ENCODE measurements around the gene PRPSAP2. TPM values are rescaled to one million over a fixed set of nuclear protein-coding genes. Genes with fewer than 3 reads are reported as not detected.
A peak's percentile ranks its signal among the peaks of the same experiment; 100 is the strongest.

Gene PRPSAP2
- polyA plus RNA-seq, 1 donor (not counting 4 experiments of a cell fraction or from before 2014, with no cell fraction given): 39.1 TPM

- peak; percentile 88 for FAIRE-seq
- no peak for TF ChIP-seq EZH2 (IDR thresholded peaks at IDR 0.05; ENCODE audit: low read length)
- no peak for TF ChIP-seq CTCF (optimal IDR thresholded peaks at IDR 0.05 in 1 of 3, IDR thresholded peaks at IDR 0.05 in 1 of 3, conservative IDR thresholded peaks at IDR 0.05 in 1 of 3; ENCODE audit: extremely low read depth in 1 of 3, insufficient read depth in 2 of 3, low read length in 3 of 3)
- H3K36me3 ChIP-seq (ENCODE audit: control insufficient read depth in 2 of 2, extremely low read depth in 1 of 2, insufficient read depth in 2 of 2, low read length in 2 of 2): no peaks in the 10 kb centered on the region
- H3K4me1 ChIP-seq (ENCODE audit: control insufficient read depth, extremely low read depth, insufficient read depth, low read length): peaks cover 23% of the 10 kb centered on the region
- no peaks in the 10 kb centered on the region for H4K20me1 ChIP-seq (ENCODE audit: control insufficient read depth, extremely low read depth, insufficient read depth, low read length)
- H3K9me1 ChIP-seq (ENCODE audit: control insufficient read depth, extremely low read depth, insufficient read depth, low read length): no peaks in the 10 kb centered on the region
- H3K27me3 ChIP-seq (ENCODE audit: control insufficient read depth, extremely low read depth, insufficient read depth, low read length): no peaks in the 10 kb centered on the region
- dilution Hi-C loops (cut with MboI; ENCODE audit: extremely low pct_ligation_motif_present, low sequenced_read_pairs): no loop called here
- H3K9me3 ChIP-seq (ENCODE audit: control insufficient read depth, low read depth, low read length): no peaks in the 10 kb centered on the region
- peaks cover 20% of the 10 kb centered on the region for H3K79me2 ChIP-seq (ENCODE audit: control insufficient read depth, insufficient read depth, low read length)
- DNase-seq (ENCODE audit: low read depth, low spot score): peak; percentile 60
- peak overlapping the region; percentile 83 for H3K4me2 ChIP-seq (ENCODE audit: control insufficient read depth, extremely low read depth, insufficient read depth, low read depth, low read length)
- peak overlapping the region; percentile 74 for H3K9ac ChIP-seq (ENCODE audit: control insufficient read depth, extremely low read depth, insufficient read depth, low read length)
- H3K27ac ChIP-seq (ENCODE audit: control insufficient read depth, insufficient read depth, low read length): peak overlapping the region; percentile 61
- H2AFZ ChIP-seq (ENCODE audit: control insufficient read depth, low read length): peak overlapping the region; percentile 87
- peak overlapping the region; percentile 58 to 87 (median 72) for H3K4me3 ChIP-seq (ENCODE audit: control insufficient read depth in 2 of 3, extremely low read depth in 1 of 3, insufficient read depth in 2 of 3, low read depth in 1 of 3, low read length in 3 of 3)
Measured at GRCh38 chr17:18855831-18856569, 1.9 kb upstream of the PRPSAP2 start.

GRCh38 chr17:18856570-18856915, 1.4 kb upstream of the PRPSAP2 start:
- Histone ChIP-seq H3K4me1 (ENCODE audit: control insufficient read depth, extremely low read depth, insufficient read depth, low read length) (peaks cover 21% of the 10 kb centered on the region), H4K20me1 (ENCODE audit: control insufficient read depth, extremely low read depth, insufficient read depth, low read length) (no peaks in the 10 kb centered on the region), H3K9me1 (ENCODE audit: control insufficient read depth, extremely low read depth, insufficient read depth, low read length) (no peaks in the 10 kb centered on the region), H3K36me3 (ENCODE audit: control insufficient read depth in 2 of 2, extremely low read depth in 1 of 2, insufficient read depth in 2 of 2, low read length in 2 of 2) (no peaks in the 10 kb centered on the region), H2AFZ (ENCODE audit: control insufficient read depth, low read length) (peak overlapping the region; percentile 86), H3K27me3 (ENCODE audit: control insufficient read depth, extremely low read depth, insufficient read depth, low read length) (no peaks in the 10 kb centered on the region), H3K79me2 (ENCODE audit: control insufficient read depth, insufficient read depth, low read length) (peaks cover 24% of the 10 kb centered on the region), H3K9ac (ENCODE audit: control insufficient read depth, extremely low read depth, insufficient read depth, low read length) (peak overlapping the region; percentile 74), H3K4me3 (ENCODE audit: control insufficient read depth in 2 of 3, extremely low read depth in 1 of 3, insufficient read depth in 2 of 3, low read depth in 1 of 3, low read length in 3 of 3) (peak overlapping the region; percentile 58 to 87 (median 72)), H3K9me3 (ENCODE audit: control insufficient read depth, low read depth, low read length) (no peaks in the 10 kb centered on the region), H3K27ac (ENCODE audit: control insufficient read depth, insufficient read depth, low read length) (peak overlapping the region; percentile 61), H3K4me2 (ENCODE audit: control insufficient read depth, extremely low read depth, insufficient read depth, low read depth, low read length) (peak overlapping the region; percentile 83)
- TF ChIP-seq EZH2 (IDR thresholded peaks at IDR 0.05; ENCODE audit: low read length): no peak
- no peak for TF ChIP-seq CTCF (optimal IDR thresholded peaks at IDR 0.05 in 1 of 3, IDR thresholded peaks at IDR 0.05 in 1 of 3, conservative IDR thresholded peaks at IDR 0.05 in 1 of 3; ENCODE audit: extremely low read depth in 1 of 3, insufficient read depth in 2 of 3, low read length in 3 of 3)
- dilution Hi-C loops (cut with MboI; ENCODE audit: extremely low pct_ligation_motif_present, low sequenced_read_pairs): no loop called here
- FAIRE-seq: no peak
- DNase-seq (ENCODE audit: low read depth, low spot score): no peak
